NCI-H146 treated with DMSO at 0.1 percent for 48 hours (cell line): ENCODE results near the gene TET3.

Experiments used
- DNase-seq: peaks from one replicate; lab custom pipeline; 2025; ENCODE audit not compliant: unreplicated experiment; lab: John Stamatoyannopoulos, UW

TET3 gene

GRCh38 chr2:74029714-74030397, 45.1 kb downstream of the TET3 start:
- DNase-seq = no peak

GRCh38 chr2:74031221-74031620, 46.5 kb downstream of the TET3 start:
- no peak for DNase-seq

DNA sequence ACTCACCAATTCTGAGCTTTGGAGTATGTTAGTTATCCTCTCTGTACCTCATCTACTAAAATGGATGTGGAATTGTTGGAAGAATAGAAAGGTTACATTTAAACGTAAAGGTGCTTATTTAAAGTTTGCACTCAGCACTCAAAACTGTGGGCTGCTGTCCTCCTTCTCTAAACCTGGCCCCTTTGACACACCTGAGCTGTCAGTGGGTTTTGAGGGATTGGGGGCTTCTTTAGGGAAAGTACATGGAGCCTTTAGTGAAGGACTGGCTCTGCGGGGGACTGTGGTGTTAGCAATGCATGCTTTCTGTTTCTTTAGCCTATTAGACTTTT, 47.2 kb downstream of the TET3 start:
- DNase-seq = no peak

GRCh38 chr2:74033375-74033774, 48.7 kb downstream of the TET3 start:
- no peak for DNase-seq
